ENCODE measurements around the gene FUCA2.

- TF ChIP-seq YY1 (IDR thresholded peaks at IDR 0.05; ENCODE audit: low read depth) (no peak), REST (IDR thresholded peaks at IDR 0.05; ENCODE audit: low read depth, low read length) (no peak), RAD21 (IDR thresholded peaks at IDR 0.05; ENCODE audit: low read length) (no peak), GABPA (IDR thresholded peaks at IDR 0.05; ENCODE audit: low read depth) (no peak), EZH2phosphoT487 (IDR thresholded peaks at IDR 0.05; ENCODE audit: borderline replicate concordance, low read depth) (no peak), CHD2 (IDR thresholded peaks at IDR 0.05; ENCODE audit: low read length, partially characterized antibody) (no peak), JUND (IDR thresholded peaks at IDR 0.05) (no peak)
- TF ChIP-seq, protein P1, sequence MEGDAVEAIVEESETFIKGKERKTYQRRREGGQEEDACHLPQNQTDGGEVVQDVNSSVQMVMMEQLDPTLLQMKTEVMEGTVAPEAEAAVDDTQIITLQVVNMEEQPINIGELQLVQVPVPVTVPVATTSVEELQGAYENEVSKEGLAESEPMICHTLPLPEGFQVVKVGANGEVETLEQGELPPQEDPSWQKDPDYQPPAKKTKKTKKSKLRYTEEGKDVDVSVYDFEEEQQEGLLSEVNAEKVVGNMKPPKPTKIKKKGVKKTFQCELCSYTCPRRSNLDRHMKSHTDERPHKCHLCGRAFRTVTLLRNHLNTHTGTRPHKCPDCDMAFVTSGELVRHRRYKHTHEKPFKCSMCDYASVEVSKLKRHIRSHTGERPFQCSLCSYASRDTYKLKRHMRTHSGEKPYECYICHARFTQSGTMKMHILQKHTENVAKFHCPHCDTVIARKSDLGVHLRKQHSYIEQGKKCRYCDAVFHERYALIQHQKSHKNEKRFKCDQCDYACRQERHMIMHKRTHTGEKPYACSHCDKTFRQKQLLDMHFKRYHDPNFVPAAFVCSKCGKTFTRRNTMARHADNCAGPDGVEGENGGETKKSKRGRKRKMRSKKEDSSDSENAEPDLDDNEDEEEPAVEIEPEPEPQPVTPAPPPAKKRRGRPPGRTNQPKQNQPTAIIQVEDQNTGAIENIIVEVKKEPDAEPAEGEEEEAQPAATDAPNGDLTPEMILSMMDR (IDR thresholded peaks at IDR 0.05): no peak
- TF ChIP-seq, protein P2, sequence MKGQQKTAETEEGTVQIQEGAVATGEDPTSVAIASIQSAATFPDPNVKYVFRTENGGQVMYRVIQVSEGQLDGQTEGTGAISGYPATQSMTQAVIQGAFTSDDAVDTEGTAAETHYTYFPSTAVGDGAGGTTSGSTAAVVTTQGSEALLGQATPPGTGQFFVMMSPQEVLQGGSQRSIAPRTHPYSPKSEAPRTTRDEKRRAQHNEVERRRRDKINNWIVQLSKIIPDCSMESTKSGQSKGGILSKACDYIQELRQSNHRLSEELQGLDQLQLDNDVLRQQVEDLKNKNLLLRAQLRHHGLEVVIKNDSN (IDR thresholded peaks at IDR 0.05; ENCODE audit: borderline replicate concordance, low read depth): no peak
These were observed 4.9 kb downstream of the FUCA2 start for GRCh38 chr6:143506620-143507019.

All from SK-N-SH (cell line).